Body of pancreas (tissue), 4 donors: Measurements from ENCODE around the gene SERPINF2. TPM values are rescaled to one million over a fixed set of nuclear protein-coding genes. Genes with fewer than 3 reads are reported as not detected.

ENCODE experiments used
- ATAC-seq: fragments of 150-250 bp; one replicate; pipeline ENCODE4 v1.9.1; 2016
- DNase-seq, 4 donors: peaks; one replicate each; pipeline ENCODE4 v3.0.0-alpha.2; 2019
- H3K27ac ChIP-seq, 4 donors: fragments of 200-600 bp; sonication (generic); 1 replicate in 3 of 4; 2 replicates in 1 of 4; pipeline versions ENCODE4 v1.5.1 to v1.6.1; 2016 to 2019; ENCODE audit warnings: mild to moderate bottlenecking in 1 of 4, mixed read lengths in 1 of 4, moderate library complexity in 1 of 4
- H3K27me3 ChIP-seq, 2 donors: fragments of 200-600 bp; sonication (generic); one replicate each; pipeline ENCODE4 v1.6.0; 2016; ENCODE audit warnings: mild to moderate bottlenecking in 1 of 2
- H3K36me3 ChIP-seq, 2 donors: fragments of 200-600 bp; sonication (generic); replicated peaks in 1 of 2; 2 replicates each; pipeline ENCODE4 v1.5.1; 2016; ENCODE audit warnings: low read depth in 2 of 2; ENCODE audit not compliant: insufficient read depth in 1 of 2
- H3K4me1 ChIP-seq: fragments of 200-600 bp; sonication (generic); one replicate; pipeline ENCODE4 v1.6.0; 2016
- H3K4me3 ChIP-seq, 2 donors: fragments of 200-600 bp; sonication (generic); 1 replicate in 1 of 2; 2 replicates in 1 of 2; pipeline ENCODE4 v1.5.1; 2016 to 2019
- H3K9me3 ChIP-seq, 3 donors: fragments of 200-600 bp; sonication (generic); 1 replicate in 2 of 3; 2 replicates in 1 of 3; pipeline ENCODE4 v1.5.1; 2016
- POLR2A ChIP-seq, 3 donors: fragments of 450-650 bp; IDR thresholded peaks; one replicate each; pipeline ENCODE4 v1.6.1; 2016; ENCODE audit warnings: antibody characterized with exemption in 3 of 3, mild to moderate bottlenecking in 2 of 3
- WGBS, 2 donors: methylation state at CpG; one replicate each; pipeline ENCODE4 v1.1.5; 2017; 5-methylcytosine and 5-hydroxymethylcytosine counted together
- intact Hi-C: fragments of 100-400 bp; cut with DNase I; formaldehyde crosslinking; loops from one replicate; pipeline ENCODE4 v1.15.1; 2023
- total RNA-seq, 2 donors: library from RNA; depleted of rRNA; stranded (reverse); fragments of >200 nt; gene quantifications; one replicate each; pipeline ENCODE4 v1.1.0, GENCODE V29; 2016
- TF ChIP-seq, protein P1 (sequence below), 7 experiments: fragments of 450-650 bp in 4 of 7; fragments of 200-600 bp in 3 of 7; sonication (generic) in 3 of 7; IDR thresholded peaks; one replicate each; pipeline ENCODE4 v1.5.1; 2016 to 2019; ENCODE audit warnings: antibody characterized with exemption in 7 of 7

SERPINF2 gene
- total RNA-seq, 2 donors from 2014 or later = 5.9 to 8.8 TPM

DNA sequence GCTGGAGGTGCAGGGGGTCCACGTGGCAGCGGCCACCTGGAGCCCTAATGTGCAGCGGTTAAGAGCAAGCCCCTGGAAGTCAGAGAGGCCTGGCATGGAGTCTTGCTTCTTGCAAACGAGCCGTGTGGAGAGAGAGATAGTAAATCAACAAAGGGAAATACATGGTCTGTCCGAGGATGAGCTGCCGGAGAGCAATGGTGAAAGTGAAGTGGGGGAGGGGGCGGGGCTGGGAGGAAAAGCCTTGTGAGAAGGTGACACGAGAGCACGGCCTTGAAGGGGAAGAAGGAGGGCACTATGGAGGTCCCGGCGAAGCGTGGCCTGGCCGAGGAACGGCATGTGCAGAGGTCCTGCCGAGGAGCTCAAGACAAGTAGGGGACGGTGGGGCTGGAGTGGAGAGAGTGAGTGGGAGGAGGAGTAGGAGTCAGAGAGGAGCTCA lies 13.2 kb downstream of the SERPINF2 start:
- no peaks in the 10 kb centered on the region for H3K27me3 ChIP-seq
- no peaks in the 10 kb centered on the region for H3K36me3 ChIP-seq
- H3K27ac ChIP-seq = no peak overlapping the region
- H3K4me1 ChIP-seq = peaks cover 19% of the 10 kb centered on the region
- 75% methylated on average over 16 to 17 of the region's 17 CpGs for WGBS, 2 donors
- intact Hi-C loops = no loop called here
- H3K4me3 ChIP-seq = no peak overlapping the region
- TF ChIP-seq POLR2A (IDR thresholded peaks at IDR 0.05) = no peak
- no peaks in the 10 kb centered on the region for H3K9me3 ChIP-seq
- DNase-seq (no peak), ATAC-seq (no peak)

DNA sequence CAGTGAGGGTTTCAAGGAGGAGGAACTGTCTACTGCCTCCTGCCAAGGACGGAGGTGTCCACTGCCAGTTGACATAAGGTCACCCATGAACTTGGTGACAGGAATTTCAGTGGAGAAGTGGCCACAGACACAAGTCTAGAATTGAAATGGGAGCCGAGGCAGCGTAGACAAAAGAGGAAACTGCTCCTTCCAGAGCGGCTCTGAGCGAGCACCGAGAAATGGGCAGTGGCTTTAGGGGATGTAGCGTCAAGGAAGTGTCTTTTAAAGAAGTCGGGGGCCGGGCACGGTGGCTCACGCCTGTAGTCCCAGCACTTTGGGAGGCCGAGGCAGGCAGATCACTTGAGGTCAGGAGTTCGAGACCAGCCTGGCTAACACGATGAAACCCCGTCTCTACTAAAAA lies 16.1 kb downstream of the SERPINF2 start:
- H3K27ac ChIP-seq = peak overlapping the region in 1 of 4 donors; percentile 28
- no peaks in the 10 kb centered on the region for H3K9me3 ChIP-seq

DNA sequence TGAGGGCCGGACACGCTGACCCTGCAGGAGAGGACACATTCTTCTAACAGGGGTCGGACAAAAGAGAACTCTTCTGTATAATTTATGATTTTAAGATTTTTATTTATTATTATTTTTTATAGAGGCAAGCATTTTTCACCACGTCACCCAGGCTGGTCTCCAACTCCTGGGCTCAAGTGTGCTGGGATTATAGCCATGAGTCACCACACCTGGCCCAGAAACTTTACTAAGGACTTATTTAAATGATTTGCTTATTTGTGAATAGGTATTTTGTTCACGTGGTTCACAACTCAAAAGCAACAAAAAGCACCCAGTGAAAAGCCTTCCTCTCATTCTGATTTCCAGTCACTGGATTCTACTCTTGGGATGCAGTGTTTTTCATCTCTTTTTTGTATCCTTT lies 16.9 kb downstream of the SERPINF2 start:
- ATAC-seq (no peak), DNase-seq (no peak)
- no peaks in the 10 kb centered on the region for H3K9me3 ChIP-seq
- WGBS, 2 donors = 76 to 82% methylated on average over 5 of the region's 5 CpGs
- H3K27ac ChIP-seq = no peak overlapping the region
- no peak overlapping the region for H3K4me3 ChIP-seq
- peaks cover 22% of the 10 kb centered on the region for H3K4me1 ChIP-seq
- intact Hi-C loops = no loop called here
- H3K27me3 ChIP-seq = no peaks in the 10 kb centered on the region
- TF ChIP-seq, protein P1, sequence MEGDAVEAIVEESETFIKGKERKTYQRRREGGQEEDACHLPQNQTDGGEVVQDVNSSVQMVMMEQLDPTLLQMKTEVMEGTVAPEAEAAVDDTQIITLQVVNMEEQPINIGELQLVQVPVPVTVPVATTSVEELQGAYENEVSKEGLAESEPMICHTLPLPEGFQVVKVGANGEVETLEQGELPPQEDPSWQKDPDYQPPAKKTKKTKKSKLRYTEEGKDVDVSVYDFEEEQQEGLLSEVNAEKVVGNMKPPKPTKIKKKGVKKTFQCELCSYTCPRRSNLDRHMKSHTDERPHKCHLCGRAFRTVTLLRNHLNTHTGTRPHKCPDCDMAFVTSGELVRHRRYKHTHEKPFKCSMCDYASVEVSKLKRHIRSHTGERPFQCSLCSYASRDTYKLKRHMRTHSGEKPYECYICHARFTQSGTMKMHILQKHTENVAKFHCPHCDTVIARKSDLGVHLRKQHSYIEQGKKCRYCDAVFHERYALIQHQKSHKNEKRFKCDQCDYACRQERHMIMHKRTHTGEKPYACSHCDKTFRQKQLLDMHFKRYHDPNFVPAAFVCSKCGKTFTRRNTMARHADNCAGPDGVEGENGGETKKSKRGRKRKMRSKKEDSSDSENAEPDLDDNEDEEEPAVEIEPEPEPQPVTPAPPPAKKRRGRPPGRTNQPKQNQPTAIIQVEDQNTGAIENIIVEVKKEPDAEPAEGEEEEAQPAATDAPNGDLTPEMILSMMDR (IDR thresholded peaks at IDR 0.05) = no peak
- no peak for TF ChIP-seq POLR2A (IDR thresholded peaks at IDR 0.05)
- no peaks in the 10 kb centered on the region for H3K36me3 ChIP-seq

More for the DNA sequence above, 16.1 kb downstream of the SERPINF2 start:
- DNase-seq (peak in 1 of 4 donors; percentile 40), ATAC-seq (no peak)
- H3K4me1 ChIP-seq = peaks cover 18% of the 10 kb centered on the region
- no peak for TF ChIP-seq POLR2A (IDR thresholded peaks at IDR 0.05)
- TF ChIP-seq, protein P1 (IDR thresholded peaks at IDR 0.05) = no peak
- intact Hi-C loops = no loop called here
- H3K4me3 ChIP-seq = no peak overlapping the region
- no peaks in the 10 kb centered on the region for H3K27me3 ChIP-seq
- H3K36me3 ChIP-seq = no peaks in the 10 kb centered on the region
- WGBS, 2 donors = 68 to 85% methylated on average over 15 of the region's 15 CpGs

GRCh38 chr17:1762233-1762900 lies 19.7 kb downstream of the SERPINF2 start:
- no peak for TF ChIP-seq POLR2A (IDR thresholded peaks at IDR 0.05)
- TF ChIP-seq, protein P1 (IDR thresholded peaks at IDR 0.05) = no peak
- intact Hi-C loops = no loop called here
- Histone ChIP-seq H3K27ac (peak overlapping the region in 3 of 4 donors; percentile 12 to 72 (median 69)), H3K4me3 (peak overlapping the region in 1 of 2 donors; percentile 5), H3K4me1 (peaks cover 22% of the 10 kb centered on the region), H3K36me3 (no peaks in the 10 kb centered on the region), H3K27me3 (no peaks in the 10 kb centered on the region), H3K9me3 (no peaks in the 10 kb centered on the region)
- WGBS, 2 donors = 54 to 56% methylated on average over 9 to 21 of the region's 21 CpGs
- DNase-seq (peak in 2 of 4 donors; percentile 8 to 45), ATAC-seq (peak; percentile 51)

- WGBS, 2 donors = 34 to 59% methylated on average over 12 to 22 of the region's 22 CpGs
- Histone ChIP-seq H3K9me3 (no peaks in the 10 kb centered on the region), H3K4me1 (peaks cover 22% of the 10 kb centered on the region), H3K36me3 (no peaks in the 10 kb centered on the region), H3K27me3 (no peaks in the 10 kb centered on the region), H3K4me3 (no peak overlapping the region), H3K27ac (peak overlapping the region; percentile 12 to 72 (median 60))
- TF ChIP-seq, protein P1 (IDR thresholded peaks at IDR 0.05) = no peak
- no peak for TF ChIP-seq POLR2A (IDR thresholded peaks at IDR 0.05)
- intact Hi-C loops = no loop called here
- DNase-seq (peak in 2 of 4 donors; percentile 15 to 45), ATAC-seq (peak; percentile 57)
Measured at GRCh38 chr17:1762901-1763898, 20.5 kb downstream of the SERPINF2 start.
